ENCODE data around the gene KLK1. TPM values are rescaled to one million over a fixed set of nuclear protein-coding genes. Genes with fewer than 3 reads are reported as not detected.

The KLK1 gene
- polyA plus RNA-seq, 3 donors: 0.66 to 0.72 TPM; not detected in 1

DNA sequence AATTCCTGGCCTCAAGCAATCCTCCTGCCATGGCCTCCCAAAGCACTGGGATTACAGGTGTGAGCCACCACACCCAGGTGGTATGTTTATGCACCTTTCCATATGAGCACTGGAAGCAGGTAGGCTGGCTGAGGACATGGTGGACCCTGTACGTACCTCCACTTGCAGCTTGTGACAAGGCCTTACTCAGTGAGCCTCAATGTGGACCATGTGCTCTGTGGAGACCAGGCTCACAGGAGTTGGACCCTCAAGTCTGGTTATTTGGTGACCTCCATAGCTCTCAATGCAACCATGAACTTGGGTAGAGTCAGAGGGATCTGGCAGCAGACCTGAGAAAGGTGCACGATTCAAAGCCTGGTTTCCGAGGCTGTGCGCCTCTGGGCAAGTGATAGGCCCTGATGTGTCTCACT, 27.9 kb downstream of the KLK1 start:
- Histone ChIP-seq H3K27me3 (ENCODE audit: control insufficient read depth in 2 of 2, insufficient read depth in 2 of 2, low read length in 2 of 2) (no peaks in the 10 kb centered on the region), H2AFZ (ENCODE audit: insufficient read depth, low read depth, low read length, poor library complexity, severe bottlenecking) (no peak overlapping the region), H3K4me1 (ENCODE audit: control insufficient read depth in 1 of 2, insufficient read depth in 2 of 2, low read length in 2 of 2) (no peaks in the 10 kb centered on the region), H4K20me1 (ENCODE audit: insufficient read depth, low read length) (no peaks in the 10 kb centered on the region), H3K4me3 (replicated peaks in 1 of 3; ENCODE audit: low read depth in 2 of 3, low read length in 3 of 3) (no peak overlapping the region), H3K36me3 (replicated peaks in 1 of 2; ENCODE audit: control insufficient read depth in 1 of 2, insufficient read depth in 2 of 2, low read length in 2 of 2) (peaks cover 18 to 29% of the 10 kb centered on the region in 2 donors), H3K79me2 (ENCODE audit: insufficient read depth, low read length) (peaks cover 18% of the 10 kb centered on the region), H3K4me2 (replicated peaks; ENCODE audit: extremely low read depth, low read length, poor library complexity, severe bottlenecking) (no peak overlapping the region), H3K9ac (ENCODE audit: insufficient read depth, low read length, poor library complexity, severe bottlenecking) (no peak overlapping the region), H3K27ac (ENCODE audit: low read depth in 1 of 2, low read length in 2 of 2) (no peak overlapping the region), H3K9me3 (replicated peaks in 1 of 2; ENCODE audit: control insufficient read depth in 1 of 2, insufficient read depth in 1 of 2, low read length in 2 of 2) (no peaks in the 10 kb centered on the region)
- H3K9me3 Mint-ChIP-seq: no peaks in the 10 kb centered on the region
- no peak overlapping the region for H3K4me3 Mint-ChIP-seq
- peaks cover 2% of the 10 kb centered on the region for H3K4me1 Mint-ChIP-seq
- peak overlapping the region in 1 of 7 donors; percentile 24 for H3K27ac Mint-ChIP-seq
- no peak for DNase-seq
- intact Hi-C loops (cut with micrococcal nuclease): no loop called here
- H3K27me3 Mint-ChIP-seq (ENCODE audit: low read depth in 3 of 3): peaks cover 0 to 2% (median 0%) of the 10 kb centered on the region in 3 donors
- 94% methylated on average over 4 of the region's 4 CpGs for WGBS (ENCODE audit: insufficient coverage)
- H3K36me3 Mint-ChIP-seq: peaks cover 18 to 43% of the 10 kb centered on the region in 2 donors
- TF ChIP-seq, protein P1, sequence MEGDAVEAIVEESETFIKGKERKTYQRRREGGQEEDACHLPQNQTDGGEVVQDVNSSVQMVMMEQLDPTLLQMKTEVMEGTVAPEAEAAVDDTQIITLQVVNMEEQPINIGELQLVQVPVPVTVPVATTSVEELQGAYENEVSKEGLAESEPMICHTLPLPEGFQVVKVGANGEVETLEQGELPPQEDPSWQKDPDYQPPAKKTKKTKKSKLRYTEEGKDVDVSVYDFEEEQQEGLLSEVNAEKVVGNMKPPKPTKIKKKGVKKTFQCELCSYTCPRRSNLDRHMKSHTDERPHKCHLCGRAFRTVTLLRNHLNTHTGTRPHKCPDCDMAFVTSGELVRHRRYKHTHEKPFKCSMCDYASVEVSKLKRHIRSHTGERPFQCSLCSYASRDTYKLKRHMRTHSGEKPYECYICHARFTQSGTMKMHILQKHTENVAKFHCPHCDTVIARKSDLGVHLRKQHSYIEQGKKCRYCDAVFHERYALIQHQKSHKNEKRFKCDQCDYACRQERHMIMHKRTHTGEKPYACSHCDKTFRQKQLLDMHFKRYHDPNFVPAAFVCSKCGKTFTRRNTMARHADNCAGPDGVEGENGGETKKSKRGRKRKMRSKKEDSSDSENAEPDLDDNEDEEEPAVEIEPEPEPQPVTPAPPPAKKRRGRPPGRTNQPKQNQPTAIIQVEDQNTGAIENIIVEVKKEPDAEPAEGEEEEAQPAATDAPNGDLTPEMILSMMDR (IDR thresholded peaks at IDR 0.05): no peak

DNA sequence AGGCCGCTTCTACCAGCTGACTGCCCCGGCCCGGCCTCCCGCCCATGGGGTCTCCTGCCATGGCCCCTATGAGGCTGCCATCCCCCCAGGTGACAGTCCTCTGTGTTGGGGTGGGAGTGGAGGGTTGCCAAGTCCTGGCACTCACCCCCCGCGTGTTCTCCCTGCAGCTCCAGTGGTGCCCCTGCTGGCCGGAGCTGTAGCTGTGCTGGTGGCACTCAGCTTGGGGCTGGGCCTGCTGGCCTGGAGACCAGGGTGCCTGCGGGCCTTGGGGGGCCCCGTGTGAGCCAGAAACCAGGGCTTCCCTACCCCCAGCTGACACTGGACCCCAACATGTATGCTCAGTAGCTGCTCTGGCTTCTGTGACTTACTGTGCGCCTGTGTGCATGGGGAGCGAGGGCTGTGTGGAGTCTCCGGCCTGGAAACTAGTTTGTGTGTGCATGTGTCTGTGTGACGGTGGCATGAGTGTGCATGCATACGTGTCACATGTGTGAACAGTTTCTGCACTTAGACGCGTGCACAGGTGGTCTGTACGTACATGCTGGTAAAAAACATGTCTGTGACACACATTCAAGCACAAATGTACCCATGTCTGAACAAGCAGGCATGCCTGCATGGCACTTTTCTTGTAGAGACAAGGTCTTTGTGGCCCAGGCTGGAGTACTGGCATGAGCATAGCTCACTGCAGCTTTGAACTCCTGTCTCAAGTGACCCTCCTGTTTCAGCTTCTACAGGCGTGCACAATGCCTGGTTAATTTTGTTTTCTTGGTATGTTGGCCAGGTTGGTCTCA, 28.5 kb downstream of the KLK1 start:
- H3K27ac Mint-ChIP-seq: peak overlapping the region in 1 of 7 donors; percentile 83
- H2AFZ ChIP-seq (ENCODE audit: insufficient read depth, low read depth, low read length, poor library complexity, severe bottlenecking): no peak overlapping the region
- H3K9me3 Mint-ChIP-seq: no peaks in the 10 kb centered on the region
- no peak overlapping the region for H3K4me2 ChIP-seq (replicated peaks; ENCODE audit: extremely low read depth, low read length, poor library complexity, severe bottlenecking)
- peaks cover 15 to 29% of the 10 kb centered on the region in 2 donors for H3K36me3 ChIP-seq (replicated peaks in 1 of 2; ENCODE audit: control insufficient read depth in 1 of 2, insufficient read depth in 2 of 2, low read length in 2 of 2)
- no peaks in the 10 kb centered on the region for H3K4me1 ChIP-seq (ENCODE audit: control insufficient read depth in 1 of 2, insufficient read depth in 2 of 2, low read length in 2 of 2)
- H3K27me3 ChIP-seq (ENCODE audit: control insufficient read depth in 2 of 2, insufficient read depth in 2 of 2, low read length in 2 of 2): no peaks in the 10 kb centered on the region
- H3K9ac ChIP-seq (ENCODE audit: insufficient read depth, low read length, poor library complexity, severe bottlenecking): no peak overlapping the region
- H3K4me1 Mint-ChIP-seq: peaks cover 2% of the 10 kb centered on the region
- no peak for DNase-seq
- peaks cover 13% of the 10 kb centered on the region for H3K79me2 ChIP-seq (ENCODE audit: insufficient read depth, low read length)
- WGBS (ENCODE audit: insufficient coverage): 75% methylated on average over 12 of the region's 18 CpGs
- TF ChIP-seq, protein P1 (IDR thresholded peaks at IDR 0.05): no peak
- peaks cover 0 to 2% (median 0%) of the 10 kb centered on the region in 3 donors for H3K27me3 Mint-ChIP-seq (ENCODE audit: low read depth in 3 of 3)
- H3K36me3 Mint-ChIP-seq: peaks cover 15 to 40% of the 10 kb centered on the region in 2 donors
- intact Hi-C loops (cut with micrococcal nuclease): no loop called here
- H3K4me3 Mint-ChIP-seq: no peak overlapping the region
- H3K9me3 ChIP-seq (replicated peaks in 1 of 2; ENCODE audit: control insufficient read depth in 1 of 2, insufficient read depth in 1 of 2, low read length in 2 of 2): no peaks in the 10 kb centered on the region
- H3K27ac ChIP-seq (ENCODE audit: low read depth in 1 of 2, low read length in 2 of 2): no peak overlapping the region
- H4K20me1 ChIP-seq (ENCODE audit: insufficient read depth, low read length): no peaks in the 10 kb centered on the region
- no peak overlapping the region for H3K4me3 ChIP-seq (replicated peaks in 1 of 3; ENCODE audit: low read depth in 2 of 3, low read length in 3 of 3)
